AG09319 (cell line): ENCODE measurements around the gene STARD9.

Source experiments
- DNase-seq: peaks from one replicate; pipeline ENCODE4 v3.0.0-alpha.2; 2010; ENCODE audit warnings: low read depth; ENCODE audit errors: extremely low read depth
- CTCF ChIP-seq: IDR thresholded peaks from 2 replicates; pipeline ENCODE4 v1.5.1; 2011; ENCODE audit warnings: low read depth, mild to moderate bottlenecking, inconsistent platforms, low read length, moderate library complexity

STARD9 gene

DNA sequence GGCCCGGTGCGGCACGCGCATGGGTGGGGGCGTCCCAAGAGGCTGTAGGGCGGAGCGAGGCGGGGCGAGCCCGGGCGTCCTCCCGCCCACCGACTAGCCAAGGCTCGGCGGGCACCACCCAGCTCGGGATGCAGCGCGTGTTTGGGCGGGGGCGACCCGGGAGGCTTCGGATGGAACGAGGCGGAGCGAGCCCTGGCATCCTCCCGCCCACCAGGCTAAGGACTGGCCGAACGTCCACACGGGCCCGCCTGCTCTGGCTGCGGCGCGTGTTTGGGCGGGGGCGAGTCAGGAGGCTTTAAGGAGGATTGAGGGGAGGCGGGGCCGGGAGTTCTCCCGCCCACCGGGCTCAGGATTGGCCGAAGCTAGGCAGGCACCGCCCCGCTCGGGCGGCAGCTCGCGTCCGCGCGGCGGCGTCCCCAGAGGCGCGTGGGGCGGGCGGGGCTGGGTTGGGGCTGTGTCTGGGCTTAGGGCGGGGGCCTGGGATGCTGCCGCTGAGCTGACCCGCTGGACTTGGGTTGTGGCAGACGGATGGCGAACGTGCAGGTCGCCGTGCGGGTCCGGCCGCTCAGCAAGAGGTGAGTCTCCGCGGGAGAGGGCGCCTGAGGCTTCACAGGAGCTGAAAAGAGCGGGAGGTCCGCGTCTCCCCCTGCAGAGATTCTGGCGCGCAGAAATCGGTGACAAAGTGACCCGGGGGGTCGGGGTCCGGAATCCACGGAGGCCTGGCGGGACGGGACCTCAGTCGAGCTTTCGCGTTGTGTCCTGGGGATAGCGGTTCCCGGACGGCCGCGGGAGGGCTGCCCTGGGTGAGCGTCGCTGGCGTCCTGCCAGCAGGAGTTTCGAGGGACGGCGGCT lies at the start of gene STARD9:
Gene STARD9 (plus strand): TSS at position 419 of the 852 bp plus-strand sequence. CDS start 110 bp downstream, at position 529.
- peak; percentile 97 for DNase-seq
- TF ChIP-seq CTCF: no peak

DNA sequence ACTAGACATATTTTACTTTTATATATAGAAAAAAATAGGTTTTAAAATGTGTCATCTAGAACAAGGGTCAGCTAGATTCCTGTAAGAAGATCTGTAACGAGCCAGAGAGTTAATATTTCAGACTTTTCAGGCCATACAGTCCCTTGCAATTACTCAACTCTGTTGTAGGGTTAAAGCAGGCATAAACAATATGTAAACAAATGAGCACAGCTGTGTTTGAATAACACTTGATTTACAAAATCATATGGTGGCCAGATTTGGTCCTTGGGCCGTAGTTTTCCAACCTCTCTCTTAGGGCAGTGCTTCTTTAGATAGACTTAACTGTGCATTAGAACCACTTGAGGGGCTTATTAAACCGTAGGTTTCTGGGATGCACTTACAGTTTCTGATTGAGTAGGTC lies 46.4 kb upstream of the STARD9 start:
- DNase-seq: no peak
- no peak for TF ChIP-seq CTCF

- no peak for TF ChIP-seq CTCF
- no peak for DNase-seq
Measured at GRCh38 chr15:42533246-42533645, 42.2 kb upstream of the STARD9 start.

GRCh38 chr15:42544853-42545629 lies 30.4 kb upstream of the STARD9 start:
- DNase-seq: no peak
- no peak for TF ChIP-seq CTCF

DNA sequence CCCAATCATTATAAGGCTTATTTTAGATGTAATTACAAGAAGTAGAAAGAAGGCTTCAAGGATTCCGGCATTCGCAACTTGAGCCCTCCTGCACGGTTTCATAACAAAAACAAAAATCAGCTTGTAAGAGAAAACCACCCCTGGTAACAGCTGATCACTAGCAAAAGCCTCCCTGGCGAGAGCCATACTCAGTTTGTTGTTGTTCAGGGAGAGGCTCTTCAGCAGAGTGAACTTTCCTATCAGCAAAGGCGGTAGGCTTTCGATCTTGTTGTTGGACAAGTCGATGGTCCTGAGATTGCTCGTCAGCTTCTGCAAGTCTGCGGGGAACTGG lies 27.5 kb upstream of the STARD9 start:
- no peak for TF ChIP-seq CTCF
- no peak for DNase-seq

DNA sequence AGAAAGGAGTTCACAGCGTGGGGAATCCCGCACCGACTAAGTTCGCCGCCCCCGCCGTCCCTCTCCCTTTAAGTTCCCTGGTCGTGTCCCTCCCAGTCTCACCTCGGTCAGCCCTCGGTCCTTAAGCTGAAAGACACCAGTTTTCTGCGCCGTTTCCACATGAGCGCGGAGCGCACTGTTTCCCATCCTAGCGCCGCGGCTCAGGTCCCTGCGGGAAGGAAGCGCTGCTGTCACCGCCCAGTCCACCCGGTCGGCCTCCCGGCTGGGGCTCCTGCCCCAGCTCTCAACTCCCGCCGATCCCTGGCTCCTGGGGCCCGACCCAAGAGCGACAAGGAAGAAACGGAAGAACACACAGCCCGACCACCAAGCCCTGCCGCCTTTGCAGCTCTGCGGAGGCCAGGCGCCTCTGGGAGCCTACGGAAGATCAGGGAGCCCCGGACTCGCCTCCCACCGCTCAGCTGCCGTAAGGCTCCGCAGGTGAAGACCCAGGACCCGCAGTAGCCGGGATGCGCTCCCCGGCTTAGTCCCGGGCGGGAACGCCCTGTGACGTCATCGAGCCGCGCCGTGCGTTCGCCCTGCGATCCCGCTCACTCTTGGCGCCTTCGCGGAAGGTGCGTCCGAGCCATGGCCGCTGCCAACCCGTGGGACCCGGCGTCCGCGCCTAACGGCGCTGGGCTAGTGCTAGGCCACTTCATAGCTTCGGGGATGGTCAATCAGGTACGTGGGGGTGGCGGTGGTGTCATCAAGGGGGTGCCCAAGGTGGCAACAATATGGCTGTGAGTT lies 27.0 kb upstream of the STARD9 start, which contains the start of the genes HAUS2 and LRRC57:
Gene HAUS2 (plus strand): TSS at position 590 of the 783 bp plus-strand sequence. CDS start 35 bp downstream, at position 625.
Gene LRRC57 (minus strand): TSS at position 545 of the 783 bp plus-strand sequence. CDS start 359 bp downstream, at position 186.
- DNase-seq: peak; percentile 41
- no peak for TF ChIP-seq CTCF
